Hematopoietic multipotent progenitor cell treated with erythropoietin and hydrocortisone succinate and interleukin-3 and kit ligand, for 4 days (in vitro differentiated cells): ENCODE results near the gene PCDHGA2.
"Not testable (repeated sequence)": the region's sequence is repeated elsewhere in the genome, so short reads cannot be mapped to it uniquely, and the experiment has no call there.

Source experiments
- DNase-seq: peaks from one replicate; pipeline ENCODE4 v3.0.0-alpha.2; 2015

PCDHGA2 gene

DNA sequence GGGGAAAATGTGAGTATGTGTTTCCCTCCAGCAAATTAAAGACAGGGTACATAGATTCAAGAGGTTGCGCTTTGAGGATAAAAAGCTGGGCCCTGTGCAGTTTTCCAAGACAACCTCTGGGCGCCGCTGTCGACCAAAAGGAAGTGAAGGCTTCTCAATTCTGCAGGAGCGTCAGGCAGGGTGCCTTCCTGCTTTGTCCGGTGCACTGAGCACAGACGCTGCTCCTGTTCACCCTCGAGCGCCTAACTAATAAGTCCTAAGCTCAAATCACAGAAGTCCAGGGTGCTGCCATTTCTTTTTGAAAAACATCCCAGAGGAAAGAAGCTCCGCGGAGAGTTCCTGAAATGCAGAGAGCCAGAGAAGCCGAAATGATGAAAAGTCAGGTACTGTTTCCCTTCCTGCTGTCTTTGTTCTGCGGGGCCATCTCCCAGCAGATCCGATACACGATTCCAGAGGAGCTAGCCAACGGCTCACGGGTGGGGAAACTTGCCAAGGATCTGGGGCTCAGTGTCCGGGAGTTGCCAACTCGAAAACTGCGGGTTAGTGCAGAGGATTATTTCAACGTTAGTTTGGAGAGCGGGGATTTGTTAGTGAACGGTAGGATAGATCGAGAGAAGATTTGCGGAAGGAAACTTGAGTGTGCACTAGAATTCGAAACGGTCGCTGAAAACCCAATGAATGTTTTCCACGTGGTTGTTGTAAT, 11.5 kb downstream of the PCDHGA2 start, which contains the start of gene PCDHGB1:
Gene PCDHGB1 (plus strand): TSS at position 183 of the 703 bp plus-strand sequence. CDS start 162 bp downstream, at position 345.
- DNase-seq, result peak; percentile 46

DNA sequence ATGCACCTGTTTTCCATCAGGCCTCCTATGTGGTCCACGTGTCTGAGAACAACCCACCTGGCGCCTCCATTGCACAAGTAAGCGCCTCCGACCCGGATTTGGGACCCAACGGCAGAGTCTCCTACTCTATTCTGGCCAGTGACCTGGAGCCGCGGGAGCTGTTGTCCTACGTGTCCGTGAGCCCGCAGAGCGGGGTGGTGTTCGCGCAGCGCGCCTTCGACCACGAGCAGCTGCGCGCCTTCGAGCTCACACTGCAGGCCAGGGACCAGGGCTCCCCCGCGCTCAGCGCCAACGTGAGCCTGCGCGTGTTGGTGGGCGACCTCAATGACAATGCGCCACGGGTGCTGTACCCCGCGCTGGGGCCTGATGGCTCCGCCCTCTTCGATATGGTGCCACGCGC, 13.0 kb downstream of the PCDHGA2 start:
- no peak for DNase-seq

DNA sequence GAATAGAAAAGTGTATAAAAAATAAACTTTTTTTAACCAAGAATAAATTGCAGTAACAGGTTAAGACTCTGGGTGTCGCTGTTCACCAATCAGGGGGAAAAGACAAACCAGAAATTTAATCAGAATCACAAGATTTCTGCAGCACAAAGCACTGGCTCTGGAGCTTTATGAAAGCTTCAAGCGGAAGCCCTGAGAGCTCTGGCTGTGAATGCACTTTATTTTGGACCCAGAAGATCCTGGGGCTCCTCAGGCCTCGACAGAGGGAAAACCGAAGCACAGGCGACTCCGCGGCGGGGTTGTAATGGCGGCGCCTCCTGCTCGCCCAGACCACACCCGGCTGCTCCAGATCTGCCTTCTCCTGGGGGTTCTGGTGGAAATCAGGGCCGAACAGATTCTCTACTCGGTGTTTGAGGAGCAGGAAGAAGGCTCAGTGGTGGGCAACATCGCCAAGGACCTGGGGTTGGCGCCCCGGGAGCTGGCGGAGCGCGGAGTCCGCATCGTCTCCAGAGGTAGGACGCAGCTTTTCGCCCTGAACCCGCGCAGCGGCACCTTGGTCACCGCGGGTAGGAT, 16.4 kb downstream of the PCDHGA2 start, which contains the start of gene PCDHGA4:
Gene PCDHGA4 (plus strand): TSS at position 122 of the 570 bp plus-strand sequence. CDS start 87 bp downstream, at position 209.
- DNase-seq, result no peak

DNA sequence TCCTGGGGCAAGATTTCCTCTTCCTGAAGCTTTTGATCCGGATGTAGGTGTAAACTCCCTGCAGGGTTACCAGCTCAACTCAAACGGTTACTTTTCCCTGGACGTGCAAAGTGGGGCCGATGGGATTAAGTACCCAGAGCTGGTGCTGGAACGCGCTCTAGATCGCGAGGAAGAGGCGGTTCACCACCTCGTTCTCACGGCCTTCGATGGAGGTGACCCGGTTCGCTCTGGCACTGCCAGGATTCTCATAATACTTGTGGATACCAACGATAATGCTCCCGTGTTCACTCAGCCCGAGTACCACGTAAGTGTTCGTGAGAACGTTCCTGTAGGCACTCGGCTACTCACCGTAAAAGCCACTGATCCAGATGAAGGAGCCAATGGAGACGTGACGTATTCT, 17.1 kb downstream of the PCDHGA2 start:
- no peak for DNase-seq

DNA sequence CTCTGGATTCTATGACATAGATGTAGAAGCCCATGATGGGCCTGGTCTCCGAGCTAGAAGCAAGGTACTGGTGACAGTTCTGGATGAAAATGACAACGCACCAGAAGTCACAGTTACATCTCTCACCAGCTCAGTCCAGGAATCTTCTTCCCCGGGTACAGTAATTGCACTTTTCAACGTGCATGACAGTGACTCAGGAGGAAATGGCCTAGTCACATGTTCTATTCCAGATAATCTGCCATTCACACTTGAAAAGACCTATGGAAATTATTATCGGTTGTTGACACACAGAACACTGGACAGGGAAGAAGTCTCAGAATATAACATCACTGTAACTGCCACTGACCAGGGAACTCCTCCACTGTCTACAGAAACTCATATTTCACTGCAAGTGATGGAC, 17.6 kb downstream of the PCDHGA2 start:
- no peak for DNase-seq

DNA sequence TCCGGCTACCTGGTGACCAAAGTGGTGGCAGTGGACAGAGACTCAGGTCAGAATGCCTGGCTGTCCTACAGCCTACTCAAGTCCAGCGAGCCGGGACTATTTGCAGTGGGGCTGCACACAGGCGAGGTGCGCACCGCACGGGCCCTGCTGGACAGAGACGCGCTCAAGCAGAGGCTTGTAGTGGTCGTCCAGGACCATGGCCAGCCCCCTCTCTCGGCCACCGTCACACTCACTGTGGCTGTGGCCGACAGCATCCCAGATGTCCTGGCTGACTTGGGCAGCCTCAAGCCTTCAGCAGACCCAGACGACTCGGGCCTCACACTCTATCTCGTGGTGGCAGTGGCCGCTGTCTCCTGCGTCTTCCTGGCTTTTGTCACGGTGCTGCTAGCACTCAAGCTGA, 18.4 kb downstream of the PCDHGA2 start:
- DNase-seq, result no peak

DNA sequence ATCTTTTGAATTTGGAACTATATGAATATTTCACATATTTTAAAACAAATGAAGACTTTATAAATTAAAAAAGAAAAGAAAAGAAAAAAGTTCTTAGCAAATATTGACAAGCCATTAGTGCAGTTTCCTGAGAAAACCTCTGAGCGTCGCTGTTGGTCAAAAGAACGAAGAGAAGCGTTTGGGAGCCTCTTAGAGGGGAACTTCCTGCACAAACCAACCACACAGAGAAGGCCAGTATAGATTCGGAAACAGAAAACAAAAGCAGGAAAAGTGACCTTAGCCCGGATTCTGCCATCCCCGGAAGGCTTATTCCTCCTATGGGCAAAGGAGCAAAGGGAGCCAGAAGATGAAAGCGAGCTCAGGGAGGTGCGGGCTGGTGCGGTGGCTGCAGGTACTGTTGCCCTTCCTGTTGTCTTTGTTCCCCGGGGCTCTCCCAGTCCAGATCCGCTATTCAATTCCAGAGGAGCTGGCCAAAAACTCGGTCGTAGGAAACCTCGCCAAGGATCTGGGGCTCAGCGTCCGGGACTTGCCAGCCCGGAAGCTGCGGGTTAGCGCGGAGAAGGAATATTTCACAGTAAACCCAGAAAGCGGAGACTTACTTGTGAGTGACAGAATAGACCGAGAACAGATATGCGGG, 21.3 kb downstream of the PCDHGA2 start, which contains the start of gene PCDHGB2:
Gene PCDHGB2 (plus strand): TSS at position 205 of the 637 bp plus-strand sequence. CDS start 142 bp downstream, at position 347.
- DNase-seq, result peak; percentile 51

DNA sequence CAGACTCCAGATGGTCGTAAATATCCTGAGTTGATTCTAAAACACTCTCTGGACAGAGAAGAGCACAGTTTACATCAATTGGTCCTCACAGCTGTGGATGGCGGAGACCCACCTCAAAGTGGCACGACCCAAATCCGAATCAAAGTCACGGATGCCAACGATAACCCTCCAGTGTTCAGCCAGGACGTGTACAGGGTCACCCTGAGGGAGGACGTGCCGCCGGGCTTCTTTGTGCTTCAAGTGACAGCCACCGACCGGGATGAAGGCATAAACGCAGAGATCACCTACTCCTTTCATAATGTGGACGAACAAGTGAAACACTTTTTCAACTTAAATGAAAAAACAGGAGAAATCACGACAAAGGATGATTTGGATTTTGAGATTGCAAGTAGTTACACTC, 22.1 kb downstream of the PCDHGA2 start:
- DNase-seq, result no peak

DNA sequence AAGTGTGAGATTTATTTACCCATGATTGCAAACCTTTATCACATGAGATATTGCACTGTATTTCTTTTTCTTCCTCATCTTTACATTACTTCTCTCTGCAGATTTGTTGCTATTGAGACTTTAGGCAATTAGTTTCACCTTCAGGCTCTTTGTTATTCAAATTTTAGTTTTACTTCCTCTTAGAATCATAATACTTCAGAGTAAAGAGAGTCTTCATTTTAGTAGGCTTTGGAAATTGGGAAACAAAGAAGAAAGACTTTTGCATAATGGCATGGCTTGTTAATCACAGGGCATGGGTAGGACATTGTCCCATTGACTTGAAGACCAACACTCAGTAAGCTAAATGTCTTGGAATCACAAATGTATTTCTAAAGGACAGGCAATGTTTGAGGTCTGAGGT, 24.2 kb downstream of the PCDHGA2 start:
- DNase-seq, result no peak

DNA sequence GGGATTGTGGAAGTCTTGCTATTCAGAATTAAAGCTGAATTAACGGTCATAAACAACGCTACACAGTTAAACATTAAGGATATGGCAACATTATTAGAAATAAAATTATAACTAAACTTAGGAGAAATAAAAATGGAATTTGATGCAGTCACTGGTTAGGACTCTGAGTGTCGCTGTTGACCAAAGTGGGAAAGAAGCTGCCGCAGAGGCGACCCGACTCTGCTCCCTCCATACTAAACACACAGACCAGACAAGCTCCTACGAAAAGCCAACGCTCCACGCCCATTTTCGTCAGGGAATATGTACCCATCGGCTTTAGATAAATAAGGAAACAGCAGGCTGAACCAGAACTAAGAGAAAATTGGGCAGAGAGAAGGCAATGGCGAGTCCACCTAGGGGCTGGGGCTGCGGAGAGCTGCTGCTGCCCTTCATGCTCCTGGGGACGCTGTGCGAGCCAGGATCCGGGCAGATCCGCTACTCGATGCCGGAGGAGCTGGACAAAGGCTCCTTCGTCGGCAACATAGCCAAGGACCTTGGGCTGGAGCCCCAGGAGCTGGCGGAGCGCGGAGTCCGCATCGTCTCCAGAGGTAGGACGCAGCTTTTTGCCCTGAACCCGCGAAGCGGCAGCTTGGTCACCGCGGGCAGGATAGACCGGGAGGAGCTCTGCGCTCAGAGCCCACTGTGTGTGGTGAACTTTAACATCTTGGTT, 25.5 kb downstream of the PCDHGA2 start, which contains the start of gene PCDHGA5:
Gene PCDHGA5 (plus strand): TSS at position 211 of the 709 bp plus-strand sequence. CDS start 169 bp downstream, at position 380.
- DNase-seq, result no peak

DNA sequence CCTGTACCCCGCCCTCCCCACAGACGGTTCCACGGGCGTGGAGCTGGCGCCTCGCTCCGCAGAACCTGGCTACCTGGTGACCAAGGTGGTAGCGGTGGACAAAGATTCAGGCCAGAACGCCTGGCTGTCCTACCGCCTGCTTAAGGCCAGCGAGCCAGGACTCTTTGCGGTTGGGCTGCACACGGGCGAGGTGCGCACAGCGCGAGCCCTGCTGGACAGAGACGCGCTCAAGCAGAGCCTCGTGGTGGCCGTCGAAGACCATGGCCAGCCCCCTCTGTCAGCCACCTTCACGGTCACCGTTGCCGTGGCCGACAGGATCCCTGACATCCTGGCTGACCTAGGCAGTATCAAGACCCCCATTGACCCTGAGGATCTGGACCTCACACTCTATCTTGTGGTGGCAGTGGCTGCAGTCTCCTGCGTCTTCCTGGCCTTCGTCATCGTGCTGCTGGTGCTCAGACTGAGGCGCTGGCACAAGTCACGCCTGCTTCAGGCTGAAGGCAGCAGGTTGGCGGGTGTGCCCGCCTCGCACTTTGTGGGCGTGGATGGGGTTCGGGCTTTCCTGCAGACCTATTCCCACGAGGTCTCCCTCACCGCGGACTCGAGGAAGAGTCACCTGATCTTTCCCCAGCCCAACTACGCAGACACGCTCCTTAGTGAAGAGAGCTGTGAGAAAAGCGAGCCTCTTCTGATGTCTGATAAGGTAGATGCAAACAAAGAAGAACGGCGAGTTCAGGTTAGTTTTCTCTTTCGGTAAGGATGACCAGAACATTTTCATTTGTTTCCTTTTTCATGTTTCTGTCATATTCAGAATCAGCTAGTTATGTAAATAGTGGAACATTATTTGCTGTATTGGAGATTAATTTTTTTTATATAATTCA, 27.7 kb downstream of the PCDHGA2 start:
- DNase-seq, result no peak

DNA sequence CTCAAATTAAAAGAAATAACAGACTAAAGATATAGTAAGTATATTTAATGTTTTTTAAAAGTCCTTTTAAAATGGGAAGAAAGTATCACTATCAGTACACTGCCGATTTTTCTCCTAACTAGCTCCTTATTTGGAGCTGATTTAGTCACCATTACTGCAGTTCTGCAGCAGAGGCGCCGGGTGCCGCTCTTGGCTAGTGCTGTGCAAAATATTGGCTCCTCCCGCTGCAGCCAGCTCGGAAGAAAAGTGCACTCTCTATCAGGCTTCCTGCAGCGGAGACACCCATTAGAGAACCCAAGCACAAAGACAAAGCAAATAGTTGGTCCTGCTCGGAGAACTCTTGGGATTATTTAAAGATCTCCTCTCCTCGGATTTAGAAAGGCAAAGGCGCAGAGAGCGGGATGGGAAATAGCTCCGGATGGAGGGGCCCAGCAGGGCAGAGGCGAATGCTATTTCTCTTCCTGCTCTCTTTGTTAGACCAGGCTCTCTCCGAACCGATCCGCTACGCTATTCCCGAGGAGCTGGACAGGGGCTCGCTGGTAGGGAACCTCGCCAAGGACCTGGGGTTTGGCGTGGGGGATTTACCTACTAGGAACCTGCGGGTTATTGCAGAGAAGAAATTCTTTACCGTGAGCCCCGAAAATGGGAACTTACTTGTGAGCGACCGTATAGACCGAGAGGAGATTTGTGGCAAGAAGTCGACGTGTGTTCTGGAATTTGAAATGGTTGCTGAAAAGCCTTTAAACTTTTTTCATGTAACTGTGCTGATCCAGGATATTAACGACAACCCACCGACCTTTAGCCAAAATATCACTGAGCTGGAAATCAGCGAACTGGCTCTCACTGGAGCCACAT, 31.7 kb downstream of the PCDHGA2 start, which contains the start of gene PCDHGB3:
Gene PCDHGB3 (plus strand): TSS at position 249 of the 855 bp plus-strand sequence. CDS start 153 bp downstream, at position 402.
- DNase-seq, result peak; percentile 67

DNA sequence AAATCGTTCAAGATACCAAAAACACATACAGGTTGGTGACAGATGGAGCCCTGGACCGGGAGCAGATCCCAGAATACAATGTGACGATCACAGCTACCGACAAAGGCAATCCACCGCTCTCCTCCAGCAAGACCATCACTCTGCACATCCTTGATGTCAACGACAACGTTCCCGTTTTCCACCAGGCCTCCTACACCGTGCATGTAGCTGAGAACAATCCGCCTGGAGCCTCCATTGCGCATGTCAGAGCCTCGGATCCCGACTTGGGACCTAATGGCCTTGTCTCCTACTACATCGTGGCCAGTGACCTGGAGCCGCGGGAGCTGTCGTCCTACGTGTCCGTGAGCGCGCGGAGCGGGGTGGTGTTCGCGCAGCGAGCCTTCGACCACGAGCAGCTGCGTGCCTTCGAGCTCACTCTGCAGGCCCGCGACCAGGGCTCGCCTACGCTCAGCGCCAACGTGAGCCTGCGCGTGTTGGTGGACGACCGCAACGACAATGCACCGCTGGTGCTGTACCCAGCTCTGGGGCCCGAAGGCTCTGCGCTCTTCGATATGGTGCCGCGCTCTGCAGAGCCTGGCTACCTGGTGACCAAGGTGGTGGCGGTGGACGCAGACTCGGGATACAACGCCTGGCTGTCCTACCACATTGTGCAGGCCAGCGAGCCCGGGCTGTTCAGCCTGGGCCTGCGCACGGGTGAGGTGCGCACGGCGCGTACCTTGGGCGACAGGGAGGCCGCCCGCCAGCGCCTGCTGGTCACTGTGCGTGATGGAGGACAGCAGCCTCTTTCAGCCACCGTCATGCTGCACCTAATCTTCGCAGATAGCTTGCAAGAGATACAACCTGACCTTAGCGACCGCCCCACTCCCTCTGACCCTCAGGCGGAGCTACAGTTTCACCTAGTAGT, 33.3 kb downstream of the PCDHGA2 start:
- DNase-seq, result no peak

DNA sequence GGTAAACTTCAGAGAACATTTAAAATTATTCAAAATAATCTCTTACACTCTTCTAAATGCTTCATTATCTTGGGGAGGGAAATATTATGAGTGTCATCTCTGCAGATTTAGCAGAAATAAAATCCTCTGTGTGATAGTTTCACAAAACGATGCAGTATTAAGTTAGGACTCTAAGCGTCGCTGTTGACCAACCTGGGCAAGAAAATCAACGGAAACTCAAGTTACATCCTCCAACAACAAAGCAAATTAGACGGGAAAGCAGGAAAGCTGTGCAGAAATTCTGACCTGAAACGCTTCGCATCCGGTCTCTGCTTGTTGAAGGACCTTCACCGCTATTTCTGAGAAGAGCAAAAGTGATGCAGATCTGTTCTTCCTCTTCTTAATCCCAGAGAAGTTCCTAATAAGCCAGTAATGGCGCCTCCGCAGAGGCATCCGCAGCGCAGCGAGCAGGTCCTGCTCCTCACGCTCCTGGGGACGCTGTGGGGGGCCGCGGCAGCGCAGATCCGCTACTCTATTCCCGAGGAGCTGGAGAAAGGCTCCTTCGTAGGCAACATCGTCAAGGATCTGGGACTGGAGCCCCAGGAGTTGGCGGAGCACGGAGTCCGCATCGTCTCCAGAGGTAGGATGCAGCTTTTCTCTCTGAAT, 35.2 kb downstream of the PCDHGA2 start, which contains the start of gene PCDHGA6:
Gene PCDHGA6 (plus strand): TSS at position 219 of the 645 bp plus-strand sequence. CDS start 193 bp downstream, at position 412.
- no peak for DNase-seq

DNA sequence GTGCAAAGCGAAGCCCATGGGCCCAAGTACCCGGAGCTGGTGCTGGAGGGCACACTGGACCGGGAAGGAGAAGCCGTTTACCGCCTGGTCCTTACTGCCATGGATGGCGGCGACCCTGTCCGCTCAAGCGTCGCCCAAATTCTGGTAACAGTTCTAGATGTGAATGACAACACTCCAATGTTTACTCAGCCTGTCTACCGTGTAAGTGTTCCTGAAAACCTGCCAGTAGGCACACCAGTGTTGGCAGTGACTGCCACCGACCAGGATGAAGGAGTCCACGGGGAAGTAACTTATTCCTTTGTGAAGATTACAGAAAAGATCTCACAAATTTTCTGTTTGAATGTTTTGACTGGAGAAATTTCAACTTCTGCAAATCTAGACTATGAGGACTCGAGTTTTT, 36.1 kb downstream of the PCDHGA2 start:
- DNase-seq, result no peak

DNA sequence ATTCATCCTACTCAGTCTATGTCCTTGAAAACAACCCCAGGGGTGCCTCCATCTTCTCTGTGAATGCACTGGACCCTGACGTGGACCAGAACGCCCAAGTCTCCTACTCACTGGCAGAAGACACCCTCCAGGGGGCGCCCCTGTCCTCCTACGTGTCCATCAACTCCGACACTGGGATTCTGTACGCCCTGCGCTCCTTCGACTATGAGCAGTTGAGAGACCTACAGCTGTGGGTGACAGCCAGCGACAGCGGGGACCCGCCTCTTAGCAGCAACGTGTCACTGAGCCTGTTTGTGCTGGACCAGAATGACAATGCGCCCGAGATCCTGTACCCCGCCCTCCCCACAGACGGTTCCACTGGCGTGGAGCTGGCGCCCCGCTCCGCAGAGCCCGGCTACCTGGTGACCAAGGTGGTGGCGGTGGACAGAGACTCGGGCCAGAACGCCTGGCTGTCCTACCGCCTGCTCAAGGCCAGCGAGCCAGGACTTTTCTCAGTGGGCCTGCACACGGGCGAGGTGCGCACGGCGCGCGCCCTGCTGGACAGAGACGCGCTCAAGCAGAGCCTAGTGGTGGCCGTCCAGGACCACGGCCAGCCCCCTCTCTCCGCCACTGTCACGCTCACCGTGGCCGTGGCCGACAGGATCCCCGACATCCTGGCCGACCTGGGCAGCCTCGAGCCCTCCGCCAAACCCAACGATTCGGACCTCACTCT, 37.0 kb downstream of the PCDHGA2 start:
- not testable (repeated sequence) for DNase-seq

DNA sequence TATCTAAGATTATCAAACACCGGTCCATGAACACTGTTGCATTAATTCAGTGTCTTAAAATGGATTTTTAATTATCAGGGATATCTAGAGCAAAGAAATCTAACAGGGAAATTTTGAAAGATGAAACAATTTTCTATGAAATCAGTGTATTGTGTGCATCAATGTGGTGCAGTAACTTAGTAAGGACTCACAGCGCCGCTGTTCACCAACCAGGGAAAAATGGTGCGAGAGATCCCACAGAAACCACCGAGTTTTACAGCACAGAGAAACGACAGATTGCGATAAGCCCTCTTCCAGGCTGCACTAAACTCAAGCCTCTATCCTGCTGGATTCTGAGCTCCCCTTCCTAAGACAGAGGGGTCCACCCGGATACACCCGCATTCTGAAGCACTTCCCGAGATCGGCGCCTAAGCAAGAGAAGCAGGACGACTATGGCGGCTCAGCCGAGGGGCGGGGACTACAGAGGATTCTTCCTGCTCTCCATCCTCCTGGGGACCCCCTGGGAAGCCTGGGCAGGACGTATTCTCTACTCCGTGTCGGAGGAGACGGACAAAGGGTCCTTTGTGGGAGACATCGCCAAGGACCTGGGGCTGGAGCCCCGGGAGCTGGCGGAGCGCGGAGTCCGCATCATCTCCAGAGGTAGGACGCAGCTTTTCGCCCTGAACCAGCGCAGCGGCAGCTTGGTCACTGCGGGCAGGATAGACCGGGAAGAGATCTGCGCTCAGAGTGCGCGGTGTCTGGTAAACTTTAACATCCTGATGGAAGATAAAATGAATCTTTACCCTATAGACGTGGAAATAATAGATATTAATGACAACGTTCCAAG, 44.1 kb downstream of the PCDHGA2 start, which contains the start of gene PCDHGA7:
Gene PCDHGA7 (plus strand): TSS at position 274 of the 826 bp plus-strand sequence. CDS start 158 bp downstream, at position 432.
- DNase-seq, result peak; percentile 23
